PC-3 (cell line): ENCODE data around the gene ATE1. TPM values are rescaled to one million over a fixed set of nuclear protein-coding genes. Genes with fewer than 3 reads are reported as not detected.

Experiments
- ATAC-seq: fragments of 200-7000 bp; cut with Tn5 transposase; 2 replicates; pipeline ENCODE4 v1.9.1; 2020; ENCODE audit warnings: mild to moderate bottlenecking, moderate library complexity
- BruUV-seq: library from RNA; stranded (reverse); fragments of 400-500 nt; replicated peaks from 2 replicates; lab custom pipeline; 2021; lab: Mats Ljungman, UMichigan
- CTCF ChIA-PET: fragments of 300-600 bp; sonication (Branson Sonifier 250); formaldehyde crosslinking; loops from one replicate; lab custom pipeline; 2022; ENCODE audit warnings: antibody characterized with exemption; lab: Charles Lee
- POLR2A ChIA-PET: fragments of 300-600 bp; sonication (Branson Sonifier 250); formaldehyde crosslinking; loops from one replicate; lab custom pipeline; 2022; ENCODE audit warnings: antibody characterized with exemption; ENCODE audit not compliant: unreplicated experiment; lab: Charles Lee
- DNase-seq: peaks from one replicate; pipeline ENCODE4 v3.0.0-alpha.2; 2015
- H2AFZ ChIP-seq: fragments of 300-600 bp; sonication (generic); 2 replicates; pipeline ENCODE4 v1.6.0; 2016; ENCODE audit warnings: antibody characterized with exemption, low read length
- H3F3A ChIP-seq: fragments of 300-600 bp; sonication (generic); one replicate; pipeline ENCODE4 v1.6.0; 2017; ENCODE audit warnings: antibody characterized with exemption, low read length, control low read depth, mild to moderate bottlenecking; ENCODE audit not compliant: unreplicated experiment
- H3K27ac ChIP-seq: fragments of 300-600 bp; sonication (generic); 2 replicates; pipeline ENCODE4 v1.5.1; 2016; ENCODE audit warnings: mild to moderate bottlenecking, low read length
- H3K27me3 ChIP-seq: fragments of 300-600 bp; sonication (generic); 2 replicates; pipeline ENCODE4 v1.6.1; 2016; ENCODE audit warnings: low read length, mixed read lengths
- H3K36me3 ChIP-seq: fragments of 300-600 bp; sonication (generic); 2 replicates; pipeline ENCODE4 v1.6.1; 2016; ENCODE audit warnings: low read depth, mixed run types, low read length, mixed read lengths
- H3K4me1 ChIP-seq: fragments of 300-600 bp; sonication (generic); 2 replicates; pipeline ENCODE4 v1.5.1; 2016; ENCODE audit warnings: low read length; ENCODE audit not compliant: insufficient read depth
- H3K4me2 ChIP-seq: fragments of 300-600 bp; sonication (generic); 2 replicates; pipeline ENCODE4 v1.6.0; 2016; ENCODE audit warnings: low read length
- H3K4me3 ChIP-seq: fragments of 300-600 bp; sonication (generic); 2 replicates; pipeline ENCODE4 v1.5.1; 2016; ENCODE audit warnings: mild to moderate bottlenecking, low read length, mixed read lengths
- H3K79me2 ChIP-seq: fragments of 300-600 bp; sonication (generic); 2 replicates; pipeline ENCODE4 v1.6.1; 2017; ENCODE audit warnings: low read length, mixed read lengths
- H3K9ac ChIP-seq: fragments of 300-600 bp; sonication (generic); 2 replicates; pipeline ENCODE4 v1.6.0; 2016; ENCODE audit warnings: mild to moderate bottlenecking, low read length
- H3K9me2 ChIP-seq: fragments of 300-600 bp; sonication (generic); replicated peaks from 2 replicates; pipeline ENCODE4 v1.6.1; 2016; ENCODE audit warnings: mixed run types, low read length, mixed read lengths
- H3K9me3 ChIP-seq: fragments of 300-600 bp; sonication (generic); 2 replicates; pipeline ENCODE4 v1.6.1; 2016; ENCODE audit warnings: low read length, mixed read lengths
- H4K20me1 ChIP-seq: fragments of 300-600 bp; sonication (generic); 2 replicates; pipeline ENCODE4 v1.6.1; 2016; ENCODE audit warnings: low read length, mixed read lengths
- CTCF ChIP-seq: fragments of 300-600 bp; sonication (generic); conservative IDR thresholded peaks from 2 replicates; pipeline ENCODE4 v1.5.1; 2017; ENCODE audit warnings: antibody characterized with exemption, low read depth, mild to moderate bottlenecking, low read length
- EZH2 ChIP-seq: fragments of 300-600 bp; sonication (generic); IDR thresholded peaks from one replicate; pipeline ENCODE4 v1.6.1; 2017; ENCODE audit warnings: antibody characterized with exemption, mild to moderate bottlenecking, low read length; ENCODE audit not compliant: unreplicated experiment
- EZH2phosphoT487 ChIP-seq: fragments of 300-600 bp; sonication (generic); IDR thresholded peaks from 2 replicates; pipeline ENCODE4 v1.6.1; 2018; ENCODE audit warnings: mild to moderate bottlenecking, antibody characterized with exemption, low read length, borderline replicate concordance
- intact Hi-C: fragments of 100-400 bp; cut with micrococcal nuclease; formaldehyde crosslinking; loops from 2 replicates; pipeline ENCODE4 v1.9.0; 2023
- total RNA-seq: library from RNA; depleted of rRNA; stranded (reverse); fragments of >200 nt; gene quantifications from 2 replicates; pipeline ENCODE4 v1.2.3, GENCODE V29; 2014

The ATE1 gene
- total RNA-seq, 1 experiment from 2014 or later = 12.8 TPM

- H3K27me3 ChIP-seq = no peaks in the 10 kb centered on the region
- no peak overlapping the region for H2AFZ ChIP-seq
- POLR2A ChIA-PET = no interaction called here
- H3K4me3 ChIP-seq = no peak overlapping the region
- H3K9me2 ChIP-seq = no peaks in the 10 kb centered on the region
- no peak overlapping the region for H3K4me2 ChIP-seq
- H3K9ac ChIP-seq = no peak overlapping the region
- intact Hi-C loops = no loop called here
- no TSS peak for BruUV-seq
- H4K20me1 ChIP-seq = no peaks in the 10 kb centered on the region
- H3F3A ChIP-seq = no peaks in the 10 kb centered on the region
- ATAC-seq = no peak
- no peak for DNase-seq
- no peaks in the 10 kb centered on the region for H3K36me3 ChIP-seq
- CTCF ChIA-PET = no interaction called here
- TF ChIP-seq CTCF (no peak), EZH2 (no peak), EZH2phosphoT487 (no peak)
- no peaks in the 10 kb centered on the region for H3K9me3 ChIP-seq
- H3K79me2 ChIP-seq = no peaks in the 10 kb centered on the region
- H3K4me1 ChIP-seq = no peaks in the 10 kb centered on the region
- H3K27ac ChIP-seq = no peak overlapping the region
These were observed 119.0 kb downstream of the ATE1 start for GRCh38 chr10:121808835-121809234.

GRCh38 chr10:121804460-121804859 is 123.4 kb downstream of the ATE1 start:
- ChIA-PET POLR2A (no interaction called here), CTCF (no interaction called here)
- Histone ChIP-seq H3K27me3 (no peaks in the 10 kb centered on the region), H3K4me3 (no peak overlapping the region), H3K9me2 (no peaks in the 10 kb centered on the region), H3K9ac (no peak overlapping the region), H3K4me1 (no peaks in the 10 kb centered on the region), H3K36me3 (no peaks in the 10 kb centered on the region), H3F3A (no peaks in the 10 kb centered on the region), H3K79me2 (no peaks in the 10 kb centered on the region), H3K9me3 (no peaks in the 10 kb centered on the region), H3K4me2 (no peak overlapping the region), H2AFZ (no peak overlapping the region), H4K20me1 (no peaks in the 10 kb centered on the region), H3K27ac (no peak overlapping the region)
- TF ChIP-seq EZH2 (no peak), EZH2phosphoT487 (no peak), CTCF (no peak)
- ATAC-seq = no peak
- intact Hi-C loops = no loop called here
- no peak for DNase-seq
- no TSS peak for BruUV-seq

- no peak overlapping the region for H2AFZ ChIP-seq
- H3K4me3 ChIP-seq = no peak overlapping the region
- no peaks in the 10 kb centered on the region for H3K9me2 ChIP-seq
- ChIA-PET POLR2A (no interaction called here), CTCF (no interaction called here)
- BruUV-seq = no TSS peak
- TF ChIP-seq CTCF (no peak), EZH2 (no peak), EZH2phosphoT487 (no peak)
- H3K27me3 ChIP-seq = no peaks in the 10 kb centered on the region
- intact Hi-C loops = no loop called here
- no peak overlapping the region for H3K4me2 ChIP-seq
- H3K27ac ChIP-seq = no peak overlapping the region
- H3K4me1 ChIP-seq = no peaks in the 10 kb centered on the region
- H3K79me2 ChIP-seq = no peaks in the 10 kb centered on the region
- no peaks in the 10 kb centered on the region for H3F3A ChIP-seq
- H4K20me1 ChIP-seq = no peaks in the 10 kb centered on the region
- no peak for DNase-seq
- ATAC-seq = no peak
- no peak overlapping the region for H3K9ac ChIP-seq
- no peaks in the 10 kb centered on the region for H3K9me3 ChIP-seq
- H3K36me3 ChIP-seq = no peaks in the 10 kb centered on the region
These were observed 124.2 kb downstream of the ATE1 start for GRCh38 chr10:121803611-121804010.
